ENCODE measurements around the gene ARHGAP26. TPM values are rescaled to one million over a fixed set of nuclear protein-coding genes. Genes with fewer than 3 reads are reported as not detected.

The ARHGAP26 gene
- total and polyA plus RNA-seq, 5 donors from 2014 or later = 2.8 to 40.5 (median 5.4) TPM

DNA sequence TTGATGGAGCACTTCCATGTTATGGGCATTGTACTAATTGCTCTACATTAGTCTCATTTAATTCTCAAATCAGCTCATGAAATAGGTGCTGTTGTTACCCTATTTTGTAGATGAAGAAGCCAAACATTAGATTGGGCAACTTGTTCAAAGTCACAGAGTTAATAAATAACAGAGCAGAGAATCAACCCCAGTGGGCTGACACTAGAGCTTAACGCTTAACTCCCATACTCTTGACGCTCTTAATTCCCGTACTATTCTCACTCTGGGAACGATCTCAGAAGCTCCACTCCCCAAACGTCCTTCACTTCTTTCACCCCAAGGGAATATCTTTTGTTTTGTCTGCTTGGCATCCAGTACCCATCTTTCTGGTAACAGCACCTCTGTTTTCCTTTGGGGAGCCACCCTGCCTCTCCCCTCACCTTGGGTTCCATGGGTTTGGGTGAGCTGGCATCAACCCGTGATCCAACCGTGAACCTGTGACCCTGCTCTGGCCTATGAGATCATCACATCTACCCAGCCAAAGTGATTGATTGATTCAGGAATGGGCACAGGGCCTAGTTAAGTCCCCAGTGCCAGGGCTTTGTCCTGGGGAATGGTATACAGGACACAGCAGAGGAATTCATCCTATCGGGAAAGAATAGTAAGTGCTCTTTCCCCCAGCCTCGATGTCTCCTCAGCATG, 464.1 kb downstream of the ARHGAP26 start:
- ATAC-seq (ENCODE audit: low read depth in 2 of 2) = no peak
- Mint-ChIP-seq H3K4me1 (peaks cover 13 to 23% (median 17%) of the 10 kb centered on the region in 4 donors), H3K27me3 (no peaks in the 10 kb centered on the region), H3K36me3 (peaks cover 5% of the 10 kb centered on the region), H3K27ac (no peak overlapping the region), H3K4me3 (no peak overlapping the region), H3K9me3 (no peaks in the 10 kb centered on the region)
- H3K27me3 ChIP-seq (ENCODE audit: control insufficient read depth, insufficient read depth, low read length) = no peaks in the 10 kb centered on the region
- no peak overlapping the region for H3K27ac ChIP-seq (ENCODE audit: insufficient read depth, low read length, poor library complexity, severe bottlenecking)
- H3K4me3 ChIP-seq (ENCODE audit: low read depth, low read length) = no peak overlapping the region
- DNase-seq = no peak
- H3K36me3 ChIP-seq (ENCODE audit: control insufficient read depth, insufficient read depth, low read length) = no peaks in the 10 kb centered on the region
- H3K4me1 ChIP-seq (ENCODE audit: control insufficient read depth, insufficient read depth, low read length, poor library complexity, severe bottlenecking) = peaks cover 17% of the 10 kb centered on the region
- H3K9me3 ChIP-seq (ENCODE audit: control insufficient read depth in 2 of 2, low read length in 2 of 2) = no peaks in the 10 kb centered on the region

- Mint-ChIP-seq H3K27ac (no peak overlapping the region), H3K27me3 (no peaks in the 10 kb centered on the region), H3K4me3 (no peak overlapping the region), H3K9me3 (no peaks in the 10 kb centered on the region), H3K4me1 (peaks cover 3 to 12% (median 7%) of the 10 kb centered on the region in 4 donors), H3K36me3 (peaks cover 5% of the 10 kb centered on the region)
- H3K4me1 ChIP-seq (ENCODE audit: control insufficient read depth, insufficient read depth, low read length, poor library complexity, severe bottlenecking) = peaks cover 6% of the 10 kb centered on the region
- no peaks in the 10 kb centered on the region for H3K9me3 ChIP-seq (ENCODE audit: control insufficient read depth in 2 of 2, low read length in 2 of 2)
- no peaks in the 10 kb centered on the region for H3K36me3 ChIP-seq (ENCODE audit: control insufficient read depth, insufficient read depth, low read length)
- DNase-seq = no peak
- ATAC-seq (ENCODE audit: low read depth in 2 of 2) = no peak
- no peak overlapping the region for H3K4me3 ChIP-seq (ENCODE audit: low read depth, low read length)
- no peaks in the 10 kb centered on the region for H3K27me3 ChIP-seq (ENCODE audit: control insufficient read depth, insufficient read depth, low read length)
- H3K27ac ChIP-seq (ENCODE audit: insufficient read depth, low read length, poor library complexity, severe bottlenecking) = no peak overlapping the region
Measured at GRCh38 chr5:143235423-143235822, 465.2 kb downstream of the ARHGAP26 start.

DNA sequence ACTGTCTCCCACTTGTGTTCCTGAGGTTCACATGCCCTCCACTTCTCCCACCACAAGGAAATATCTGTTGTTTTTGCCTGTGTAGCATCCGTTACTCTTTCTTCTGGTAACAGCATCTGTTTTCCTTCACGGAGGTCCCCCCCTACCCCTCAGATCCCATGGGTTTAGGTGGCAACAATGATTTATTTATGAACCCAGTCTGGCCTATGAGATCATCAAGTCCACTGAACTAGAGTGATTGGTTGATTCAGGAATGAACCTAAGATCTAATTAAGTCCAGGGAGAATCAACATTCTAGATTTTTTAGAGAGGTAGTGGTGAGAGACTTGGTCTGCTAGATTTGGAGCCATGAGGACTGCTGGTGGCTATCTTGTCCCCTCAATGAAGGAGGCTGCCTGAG, 466.5 kb downstream of the ARHGAP26 start:
- H3K4me3 Mint-ChIP-seq = no peak overlapping the region
- no peaks in the 10 kb centered on the region for H3K27me3 Mint-ChIP-seq
- Histone ChIP-seq H3K36me3 (ENCODE audit: control insufficient read depth, insufficient read depth, low read length) (no peaks in the 10 kb centered on the region), H3K4me1 (ENCODE audit: control insufficient read depth, insufficient read depth, low read length, poor library complexity, severe bottlenecking) (no peaks in the 10 kb centered on the region), H3K4me3 (ENCODE audit: low read depth, low read length) (no peak overlapping the region), H3K9me3 (ENCODE audit: control insufficient read depth in 2 of 2, low read length in 2 of 2) (no peaks in the 10 kb centered on the region), H3K27ac (ENCODE audit: insufficient read depth, low read length, poor library complexity, severe bottlenecking) (no peak overlapping the region), H3K27me3 (ENCODE audit: control insufficient read depth, insufficient read depth, low read length) (no peaks in the 10 kb centered on the region)
- peak overlapping the region in 1 of 3 donors; percentile 60 for H3K27ac Mint-ChIP-seq
- H3K36me3 Mint-ChIP-seq = peaks cover 5% of the 10 kb centered on the region
- no peak for ATAC-seq (ENCODE audit: low read depth in 2 of 2)
- peaks cover 0 to 4% (median 0%) of the 10 kb centered on the region in 4 donors for H3K4me1 Mint-ChIP-seq
- no peaks in the 10 kb centered on the region for H3K9me3 Mint-ChIP-seq
- DNase-seq = no peak

- Histone ChIP-seq H3K27me3 (ENCODE audit: control insufficient read depth, insufficient read depth, low read length) (no peaks in the 10 kb centered on the region), H3K36me3 (ENCODE audit: control insufficient read depth, insufficient read depth, low read length) (no peaks in the 10 kb centered on the region), H3K4me3 (ENCODE audit: low read depth, low read length) (no peak overlapping the region), H3K9me3 (ENCODE audit: control insufficient read depth in 2 of 2, low read length in 2 of 2) (no peaks in the 10 kb centered on the region), H3K4me1 (ENCODE audit: control insufficient read depth, insufficient read depth, low read length, poor library complexity, severe bottlenecking) (no peaks in the 10 kb centered on the region), H3K27ac (ENCODE audit: insufficient read depth, low read length, poor library complexity, severe bottlenecking) (no peak overlapping the region)
- ATAC-seq (ENCODE audit: low read depth in 2 of 2) (no peak), DNase-seq (no peak)
- Mint-ChIP-seq H3K4me1 (peaks cover 0 to 4% (median 0%) of the 10 kb centered on the region in 4 donors), H3K4me3 (no peak overlapping the region), H3K36me3 (peaks cover 5% of the 10 kb centered on the region), H3K27ac (no peak overlapping the region), H3K9me3 (no peaks in the 10 kb centered on the region), H3K27me3 (no peaks in the 10 kb centered on the region)
Measured at GRCh38 chr5:143237664-143238063, 467.5 kb downstream of the ARHGAP26 start.

GRCh38 chr5:143238620-143239019, 468.4 kb downstream of the ARHGAP26 start:
- ATAC-seq (ENCODE audit: low read depth in 2 of 2) (no peak), DNase-seq (no peak)
- Histone ChIP-seq H3K27me3 (ENCODE audit: control insufficient read depth, insufficient read depth, low read length) (no peaks in the 10 kb centered on the region), H3K4me3 (ENCODE audit: low read depth, low read length) (no peak overlapping the region), H3K4me1 (ENCODE audit: control insufficient read depth, insufficient read depth, low read length, poor library complexity, severe bottlenecking) (no peaks in the 10 kb centered on the region), H3K9me3 (ENCODE audit: control insufficient read depth in 2 of 2, low read length in 2 of 2) (no peaks in the 10 kb centered on the region), H3K36me3 (ENCODE audit: control insufficient read depth, insufficient read depth, low read length) (no peaks in the 10 kb centered on the region), H3K27ac (ENCODE audit: insufficient read depth, low read length, poor library complexity, severe bottlenecking) (no peak overlapping the region)
- H3K36me3 Mint-ChIP-seq = peaks cover 5% of the 10 kb centered on the region
- no peaks in the 10 kb centered on the region for H3K9me3 Mint-ChIP-seq
- no peaks in the 10 kb centered on the region for H3K27me3 Mint-ChIP-seq
- H3K4me1 Mint-ChIP-seq = peaks cover 0 to 3% (median 0%) of the 10 kb centered on the region in 4 donors
- no peak overlapping the region for H3K4me3 Mint-ChIP-seq
- H3K27ac Mint-ChIP-seq = peak overlapping the region in 1 of 3 donors; percentile 18

GRCh38 chr5:143239882-143240518, 469.8 kb downstream of the ARHGAP26 start:
- H3K4me1 Mint-ChIP-seq = no peaks in the 10 kb centered on the region
- H3K4me1 ChIP-seq (ENCODE audit: control insufficient read depth, insufficient read depth, low read length, poor library complexity, severe bottlenecking) = no peaks in the 10 kb centered on the region

DNA sequence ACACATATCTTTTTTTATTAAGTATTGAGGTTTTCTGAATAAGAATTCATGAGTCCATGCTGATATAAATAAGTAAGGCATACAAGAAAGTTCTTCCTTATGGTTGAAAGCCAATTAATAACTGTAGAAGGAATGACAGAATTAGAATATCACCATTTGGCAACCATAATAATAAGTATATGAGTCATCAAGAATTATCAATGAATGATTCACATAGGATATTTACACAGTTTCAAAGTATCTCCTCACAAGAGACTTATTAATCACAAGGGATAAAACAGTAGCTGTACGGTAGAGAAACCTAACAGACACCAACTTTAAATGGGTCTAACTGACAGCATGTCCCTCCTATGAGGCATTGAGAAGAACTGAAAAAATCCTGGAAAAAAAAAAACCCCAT, 471.7 kb downstream of the ARHGAP26 start:
- ATAC-seq (ENCODE audit: low read depth in 2 of 2) (no peak), DNase-seq (no peak)
- no peak overlapping the region for H3K4me3 ChIP-seq (ENCODE audit: low read depth, low read length)
- H3K36me3 ChIP-seq (ENCODE audit: control insufficient read depth, insufficient read depth, low read length) = no peaks in the 10 kb centered on the region
- H3K4me3 Mint-ChIP-seq = no peak overlapping the region
- no peak overlapping the region for H3K27ac Mint-ChIP-seq
- H3K27me3 Mint-ChIP-seq = no peaks in the 10 kb centered on the region
- no peak overlapping the region for H3K27ac ChIP-seq (ENCODE audit: insufficient read depth, low read length, poor library complexity, severe bottlenecking)
- peaks cover 5% of the 10 kb centered on the region for H3K36me3 Mint-ChIP-seq
- no peaks in the 10 kb centered on the region for H3K4me1 Mint-ChIP-seq
- H3K4me1 ChIP-seq (ENCODE audit: control insufficient read depth, insufficient read depth, low read length, poor library complexity, severe bottlenecking) = no peaks in the 10 kb centered on the region
- H3K27me3 ChIP-seq (ENCODE audit: control insufficient read depth, insufficient read depth, low read length) = no peaks in the 10 kb centered on the region
- H3K9me3 Mint-ChIP-seq = peaks cover 0 to 5% (median 0%) of the 10 kb centered on the region in 7 donors
- H3K9me3 ChIP-seq (ENCODE audit: control insufficient read depth in 2 of 2, low read length in 2 of 2) = no peaks in the 10 kb centered on the region

More at GRCh38 chr5:143239882-143240518, 469.8 kb downstream of the ARHGAP26 start:
- DNase-seq (no peak), ATAC-seq (ENCODE audit: low read depth in 2 of 2) (no peak)
- H3K4me3 ChIP-seq (ENCODE audit: low read depth, low read length) = no peak overlapping the region
- H3K9me3 ChIP-seq (ENCODE audit: control insufficient read depth in 2 of 2, low read length in 2 of 2) = no peaks in the 10 kb centered on the region
- peaks cover 5% of the 10 kb centered on the region for H3K36me3 Mint-ChIP-seq
- no peak overlapping the region for H3K27ac Mint-ChIP-seq
- H3K9me3 Mint-ChIP-seq = no peaks in the 10 kb centered on the region
- H3K27ac ChIP-seq (ENCODE audit: insufficient read depth, low read length, poor library complexity, severe bottlenecking) = no peak overlapping the region
- H3K4me3 Mint-ChIP-seq = no peak overlapping the region
- H3K36me3 ChIP-seq (ENCODE audit: control insufficient read depth, insufficient read depth, low read length) = no peaks in the 10 kb centered on the region
- H3K27me3 ChIP-seq (ENCODE audit: control insufficient read depth, insufficient read depth, low read length) = no peaks in the 10 kb centered on the region
- no peaks in the 10 kb centered on the region for H3K27me3 Mint-ChIP-seq

DNA sequence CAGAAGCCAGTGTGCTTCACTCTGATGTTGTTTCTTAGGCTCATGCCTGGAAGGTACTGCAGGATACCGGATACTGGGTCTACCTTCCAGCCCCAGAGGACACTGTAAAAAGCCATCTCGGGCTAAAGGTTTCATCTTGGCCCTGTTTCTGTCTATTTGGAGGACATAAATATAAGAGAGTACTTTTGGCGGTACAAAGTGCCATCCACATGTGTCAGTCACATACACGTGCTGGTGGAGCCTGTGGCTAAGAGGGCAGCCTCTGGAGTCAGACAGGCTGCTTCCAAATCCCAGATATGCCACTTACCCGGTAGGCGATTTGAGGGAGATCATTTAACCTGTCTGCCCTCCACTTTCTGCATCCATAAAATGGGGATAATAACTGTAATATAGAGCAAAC, 472.9 kb downstream of the ARHGAP26 start:
- no peaks in the 10 kb centered on the region for H3K36me3 ChIP-seq (ENCODE audit: control insufficient read depth, insufficient read depth, low read length)
- H3K27me3 ChIP-seq (ENCODE audit: control insufficient read depth, insufficient read depth, low read length) = no peaks in the 10 kb centered on the region
- DNase-seq = no peak
- H3K27ac Mint-ChIP-seq = no peak overlapping the region
- H3K4me3 ChIP-seq (ENCODE audit: low read depth, low read length) = no peak overlapping the region
- H3K27me3 Mint-ChIP-seq = no peaks in the 10 kb centered on the region
- H3K27ac ChIP-seq (ENCODE audit: insufficient read depth, low read length, poor library complexity, severe bottlenecking) = no peak overlapping the region
- peaks cover 0 to 7% (median 0%) of the 10 kb centered on the region in 7 donors for H3K9me3 Mint-ChIP-seq
- no peaks in the 10 kb centered on the region for H3K4me1 ChIP-seq (ENCODE audit: control insufficient read depth, insufficient read depth, low read length, poor library complexity, severe bottlenecking)
- H3K4me3 Mint-ChIP-seq = no peak overlapping the region
- H3K9me3 ChIP-seq (ENCODE audit: control insufficient read depth in 2 of 2, low read length in 2 of 2) = no peaks in the 10 kb centered on the region
- H3K4me1 Mint-ChIP-seq = no peaks in the 10 kb centered on the region
- H3K36me3 Mint-ChIP-seq = no peaks in the 10 kb centered on the region
- no peak for ATAC-seq (ENCODE audit: low read depth in 2 of 2)
